H1 (cell line): Measurements from ENCODE around the gene KLF9. TPM values are rescaled to one million over a fixed set of nuclear protein-coding genes. Genes with fewer than 3 reads are reported as not detected.

Source experiments
- CTCF ChIA-PET: fragments of 300-600 bp; sonication (Branson Sonifier 250); formaldehyde crosslinking; loops from one replicate; lab custom pipeline; 2021; ENCODE audit not compliant: partially characterized antibody; lab: Charles Lee
- POLR2A ChIA-PET: fragments of 300-600 bp; sonication (Branson Sonifier 250); formaldehyde crosslinking; loops from one replicate; lab custom pipeline; 2021; ENCODE audit warnings: inconsistent platforms; ENCODE audit not compliant: partially characterized antibody; lab: Charles Lee
- DNase-seq, 2 experiments: peaks; one replicate each; pipeline versions ENCODE4 v3.0.0 to v3.0.0-alpha.2; 2010 to 2022; ENCODE audit warnings: low spot score in 2 of 2, low read depth in 1 of 2, mixed read lengths in 1 of 2
- FAIRE-seq: peaks from 2 replicates; lab custom pipeline; 2011; peaks lifted over from hg19 to GRCh38; lab: Jason Lieb, UNC
- H2AFZ ChIP-seq: 2 replicates; pipeline ENCODE4 v1.8.1; 2012; ENCODE audit warnings: low read length, inconsistent platforms
- H2AK5ac ChIP-seq: 2 replicates; pipeline ENCODE4 v1.6.1; 2013; ENCODE audit warnings: low read depth, low read length
- H2BK120ac ChIP-seq: replicated peaks from 2 replicates; pipeline ENCODE3; 2013; ENCODE audit warnings: low read depth, low read length, inconsistent platforms
- H2BK12ac ChIP-seq: 2 replicates; pipeline ENCODE4 v1.6.1; 2013; ENCODE audit warnings: low read depth, low read length
- H2BK15ac ChIP-seq: 2 replicates; pipeline ENCODE4 v1.6.1; 2013; ENCODE audit warnings: low read length
- H2BK20ac ChIP-seq: 2 replicates; pipeline ENCODE4 v1.6.1; 2013; ENCODE audit warnings: low read length
- H2BK5ac ChIP-seq: 2 replicates; pipeline ENCODE4 v1.6.1; 2013; ENCODE audit warnings: low read depth, low read length
- H3K14ac ChIP-seq: 2 replicates; pipeline ENCODE4 v1.6.1; 2013; ENCODE audit warnings: inconsistent platforms; ENCODE audit not compliant: insufficient read length
- H3K18ac ChIP-seq: 2 replicates; pipeline ENCODE4 v1.6.1; 2013; ENCODE audit warnings: low read length; ENCODE audit errors: extremely low read depth
- H3K23ac ChIP-seq: 2 replicates; pipeline ENCODE4 v1.6.1; 2013; ENCODE audit warnings: inconsistent platforms; ENCODE audit not compliant: insufficient read length
- H3K23me2 ChIP-seq: 2 replicates; pipeline ENCODE4 v1.6.1; 2013; ENCODE audit warnings: low read depth, low read length
- H3K27ac ChIP-seq: 2 replicates; pipeline ENCODE4 v1.6.1; 2011; ENCODE audit warnings: low read depth, low read length, inconsistent platforms
- H3K27me3 ChIP-seq, 4 experiments: replicated peaks in 1 of 4; 1 replicate in 1 of 4; 2 replicates in 3 of 4; pipeline versions ENCODE4 v1.6.1 to v1.8.1; 2011 to 2013; ENCODE audit warnings: low read length in 3 of 4, mild to moderate bottlenecking in 3 of 4, inconsistent platforms in 2 of 4, mixed read lengths in 2 of 4, moderate library complexity in 1 of 4; ENCODE audit not compliant: control insufficient read depth in 3 of 4, insufficient read depth in 3 of 4; ENCODE audit errors: extremely low read depth in 1 of 4
- H3K36me3 ChIP-seq, 4 experiments: 2 replicates each; pipeline versions ENCODE4 v1.6.1 to v1.8.1; 2011 to 2013; ENCODE audit warnings: mild to moderate bottlenecking in 4 of 4, low read length in 3 of 4, moderate library complexity in 2 of 4, control low read depth in 1 of 4, inconsistent platforms in 1 of 4; ENCODE audit not compliant: insufficient read depth in 4 of 4, control insufficient read depth in 2 of 4
- H3K4ac ChIP-seq: replicated peaks from 2 replicates; pipeline ENCODE3; 2013; ENCODE audit warnings: low read length, low read depth, mixed read lengths, inconsistent platforms; ENCODE audit not compliant: insufficient read length
- H3K4me1 ChIP-seq, 4 experiments: replicated peaks in 1 of 4; 1 replicate in 1 of 4; 2 replicates in 3 of 4; pipeline versions ENCODE4 v1.6.1 to v1.8.1; 2011 to 2013; ENCODE audit warnings: low read length in 3 of 4, inconsistent platforms in 2 of 4, mixed read lengths in 1 of 4; ENCODE audit not compliant: insufficient read depth in 4 of 4, control insufficient read depth in 3 of 4
- H3K4me2 ChIP-seq, 2 experiments: 2 replicates each; pipeline versions ENCODE4 v1.6.1 to v1.8.1; 2011 to 2013; ENCODE audit warnings: low read depth in 2 of 2, low read length in 2 of 2, control low read depth in 1 of 2, inconsistent platforms in 1 of 2, mild to moderate bottlenecking in 1 of 2; ENCODE audit not compliant: insufficient read depth in 1 of 2
- H3K4me3 ChIP-seq, 4 experiments: fragments of 200-600, 300-600 bp in 1 of 4; sonication (generic), shearing (Covaris generic), sonication (Bioruptor Twin) in 1 of 4; 2 replicates each; pipeline versions ENCODE4 v1.5.1 to v1.8.1; 2011 to 2016; ENCODE audit warnings: low read length in 4 of 4, low read depth in 3 of 4, control low read depth in 2 of 4, inconsistent platforms in 2 of 4, mild to moderate bottlenecking in 2 of 4, mixed read lengths in 1 of 4, moderate library complexity in 1 of 4; ENCODE audit not compliant: insufficient read depth in 2 of 4; ENCODE audit errors: extremely low read depth in 1 of 4
- H3K56ac ChIP-seq: replicated peaks from 2 replicates; pipeline ENCODE3; 2013; ENCODE audit warnings: low read depth, mild to moderate bottlenecking, mixed read lengths, low read length, inconsistent platforms; ENCODE audit not compliant: insufficient read length
- H3K79me1 ChIP-seq: 2 replicates; pipeline ENCODE4 v1.6.1; 2013; ENCODE audit warnings: low read depth, low read length, control low read depth
- H3K79me2 ChIP-seq, 2 experiments: 2 replicates each; pipeline versions ENCODE4 v1.6.1 to v1.8.1; 2012 to 2013; ENCODE audit warnings: low read length in 2 of 2, mild to moderate bottlenecking in 2 of 2, inconsistent platforms in 1 of 2; ENCODE audit not compliant: insufficient read depth in 2 of 2, control insufficient read depth in 1 of 2
- H3K9ac ChIP-seq, 4 experiments: replicated peaks in 1 of 4; 1 replicate in 1 of 4; 2 replicates in 3 of 4; pipeline versions ENCODE4 v1.6.1 to v1.8.1; 2011 to 2013; ENCODE audit warnings: low read depth in 3 of 4, low read length in 3 of 4, control low read depth in 2 of 4, mild to moderate bottlenecking in 2 of 4, moderate library complexity in 2 of 4, inconsistent platforms in 1 of 4; ENCODE audit errors: extremely low read depth in 1 of 4
- H3K9me3 ChIP-seq, 2 experiments: 2 replicates each; pipeline versions ENCODE4 v1.6.1 to v1.8.1; 2012 to 2013; ENCODE audit warnings: mild to moderate bottlenecking in 2 of 2, moderate library complexity in 2 of 2, control low read depth in 1 of 2, inconsistent platforms in 1 of 2, low read depth in 1 of 2, low read length in 1 of 2, mixed read lengths in 1 of 2; ENCODE audit not compliant: insufficient read depth in 2 of 2
- H4K20me1 ChIP-seq, 2 experiments: replicated peaks in 1 of 2; 2 replicates each; pipeline versions ENCODE3 to v1.8.1; 2011 to 2013; ENCODE audit warnings: inconsistent platforms in 2 of 2, low read length in 2 of 2, mild to moderate bottlenecking in 1 of 2; ENCODE audit not compliant: insufficient read depth in 2 of 2, control insufficient read depth in 1 of 2
- H4K5ac ChIP-seq: 2 replicates; pipeline ENCODE4 v1.6.1; 2013; ENCODE audit warnings: low read length, low read depth, mixed read lengths, inconsistent platforms; ENCODE audit not compliant: insufficient read length
- H4K8ac ChIP-seq: 2 replicates; pipeline ENCODE4 v1.8.0; 2013; ENCODE audit warnings: mild to moderate bottlenecking, moderate library complexity, low read length, inconsistent platforms; ENCODE audit not compliant: insufficient read depth; ENCODE audit errors: extremely low read depth
- H4K91ac ChIP-seq: replicated peaks from 2 replicates; pipeline ENCODE3; 2013; ENCODE audit warnings: low read length, mixed read lengths, inconsistent platforms; ENCODE audit not compliant: insufficient read length
- CTCF ChIP-seq, 3 experiments: IDR thresholded peaks; 1 replicate in 2 of 3; 2 replicates in 1 of 3; pipeline versions ENCODE4 v1.5.1 to v1.6.1; 2011; ENCODE audit warnings: low read length in 3 of 3, mild to moderate bottlenecking in 3 of 3, inconsistent platforms in 2 of 3, low read depth in 1 of 3, moderate library complexity in 1 of 3; ENCODE audit not compliant: insufficient read depth in 1 of 3; ENCODE audit errors: control extremely low read depth in 1 of 3
- WGBS, 2 experiments: shearing (Covaris generic) in 1 of 2; methylation state at CpG; one replicate each; pipeline versions ENCODE4 v1.1.6 to v1.1.7; 2013 to 2015; ENCODE audit warnings: low lambda C conversion rate in 2 of 2, mixed read lengths in 2 of 2, inconsistent platforms in 1 of 2, low coverage in 1 of 2, missing lambda C conversion rate in 1 of 2; ENCODE audit not compliant: insufficient replicate concordance in 2 of 2, insufficient coverage in 1 of 2, insufficient read length in 1 of 2; ENCODE audit errors: extremely low coverage in 1 of 2, missing lambda C conversion rate in 1 of 2; 5-methylcytosine and 5-hydroxymethylcytosine counted together
- polyA plus RNA-seq, 7 experiments: library from polyadenylated mRNA; depleted of rRNA in 3 of 7; stranded (reverse) in 5 of 7; unstranded in 2 of 7; fragments of >200 nt in 5 of 7; fragments of 200-250 nt in 2 of 7; gene quantifications; 1 replicate in 5 of 7; 2 replicates in 1 of 7; 4 replicates in 1 of 7; pipeline versions ENCODE4 v1.2.1 to v1.2.3, GENCODE V29; 2011 to 2013; ENCODE audit warnings: missing spikeins in 2 of 7, mixed read lengths in 2 of 7
- total RNA-seq: library from RNA; stranded (reverse); fragmentation: NEBNext Ultra II Directional; extraction: Animal tissue kit (Norgen Biotek cat#: 25700); gene quantifications from 2 replicates; pipeline ENCODE4 v1.2.1, GENCODE V29; 2021
- TF ChIP-seq, protein P1 (sequence below): IDR thresholded peaks from 2 replicates; pipeline ENCODE4 v1.6.1; 2011; ENCODE audit warnings: low read depth, mild to moderate bottlenecking, low read length; ENCODE audit not compliant: insufficient read depth

The KLF9 gene
- total and polyA plus RNA-seq, 2 of the 8 experiments (the other 6 are each of a cell fraction or from before 2014, with no cell fraction given), result 0.47 to 0.82 TPM

DNA sequence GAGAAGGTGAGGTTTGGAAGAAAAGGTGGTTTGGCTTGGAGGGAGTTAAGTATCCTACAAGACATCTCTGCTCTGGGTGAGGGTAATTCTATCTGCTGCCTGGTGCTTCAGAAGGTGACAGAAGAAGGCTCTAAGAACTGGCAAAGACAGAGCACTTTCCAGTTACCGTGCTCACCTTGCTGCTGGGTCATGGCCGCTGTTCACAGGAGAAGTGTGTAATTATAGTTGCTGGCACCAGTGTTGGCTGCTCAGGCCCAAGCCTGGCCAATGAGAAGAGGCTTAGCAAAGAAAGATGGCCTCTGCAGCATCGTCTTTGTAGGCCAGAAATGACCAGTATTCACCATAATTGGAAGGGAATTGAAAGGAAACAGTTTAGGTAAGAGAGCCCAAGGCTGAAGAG, 37.9 kb upstream of the KLF9 start:
- TF ChIP-seq, protein P1, sequence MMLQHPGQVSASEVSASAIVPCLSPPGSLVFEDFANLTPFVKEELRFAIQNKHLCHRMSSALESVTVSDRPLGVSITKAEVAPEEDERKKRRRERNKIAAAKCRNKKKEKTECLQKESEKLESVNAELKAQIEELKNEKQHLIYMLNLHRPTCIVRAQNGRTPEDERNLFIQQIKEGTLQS, result no peak
- TF ChIP-seq CTCF (IDR thresholded peaks at IDR 0.05; ENCODE audit: control extremely low read depth in 1 of 3, insufficient read depth in 1 of 3, low read depth in 1 of 3, low read length in 3 of 3), result no peak
- TF ChIP-seq, all 59 proteins: peak for 0
- ChIA-PET CTCF (no interaction called here), POLR2A (no interaction called here)
- no peak overlapping the region for H2BK5ac ChIP-seq
- H2AK5ac ChIP-seq, result no peak overlapping the region
- H3K27ac ChIP-seq, result no peak overlapping the region
- no peaks in the 10 kb centered on the region for H3K9me3 ChIP-seq
- 88% methylated on average over 3 of the region's 3 CpGs; no CpG with 5 or more reads in 1 of the 2 experiments for WGBS, 2 experiments
- no peak overlapping the region for H2BK120ac ChIP-seq
- no peaks in the 10 kb centered on the region for H4K20me1 ChIP-seq
- DNase-seq, result no peak
- H4K8ac ChIP-seq, result no peak overlapping the region
- H3K4me1 ChIP-seq, result no peaks in the 10 kb centered on the region
- no peaks in the 10 kb centered on the region for H3K27me3 ChIP-seq
- H3K36me3 ChIP-seq, result no peaks in the 10 kb centered on the region
- H2AFZ ChIP-seq, result no peak overlapping the region
- no peak overlapping the region for H2BK15ac ChIP-seq
- H3K23ac ChIP-seq, result no peak overlapping the region
- H3K4me2 ChIP-seq, result no peak overlapping the region
- H3K79me1 ChIP-seq, result no peaks in the 10 kb centered on the region
- H4K5ac ChIP-seq, result no peak overlapping the region
- no peak for FAIRE-seq
- no peak overlapping the region for H2BK12ac ChIP-seq
- H3K23me2 ChIP-seq, result no peaks in the 10 kb centered on the region
- H3K18ac ChIP-seq, result no peak overlapping the region
- no peak overlapping the region for H4K91ac ChIP-seq
- no peaks in the 10 kb centered on the region for H3K79me2 ChIP-seq
- H3K4ac ChIP-seq, result no peak overlapping the region
- no peak overlapping the region for H3K14ac ChIP-seq
- no peak overlapping the region for H3K56ac ChIP-seq
- H3K9ac ChIP-seq, result no peak overlapping the region
- H2BK20ac ChIP-seq, result no peak overlapping the region
- no peak overlapping the region for H3K4me3 ChIP-seq
